ENCODE measurements around the gene NAGA. TPM values are rescaled to one million over a fixed set of nuclear protein-coding genes. Genes with fewer than 3 reads are reported as not detected.

Gene NAGA
- polyA plus RNA-seq, 4 donors, result 27.1 to 33.2 (median 27.7) TPM

DNA sequence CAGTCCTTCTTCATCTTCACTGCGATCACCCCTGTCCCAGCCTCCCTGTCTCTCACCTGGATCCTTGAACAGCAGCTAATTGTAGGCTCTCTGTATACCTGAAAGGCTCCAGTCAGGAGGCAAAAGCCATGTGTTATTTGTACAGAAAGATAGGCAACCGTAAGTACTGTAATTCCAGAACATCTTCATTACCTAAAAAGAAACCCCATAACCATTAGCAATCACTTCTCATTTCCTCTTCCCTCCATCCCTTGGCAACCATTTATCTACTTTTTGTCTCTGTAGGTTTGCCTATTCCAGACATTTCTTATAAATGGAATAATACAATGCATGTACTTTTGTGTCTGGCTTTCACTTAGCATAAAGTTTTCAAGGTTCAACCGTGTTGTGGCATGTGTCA lies 17.8 kb downstream of the NAGA start:
- DNase-seq (ENCODE audit: low read depth in 4 of 4, low spot score in 3 of 4), result no peak

DNA sequence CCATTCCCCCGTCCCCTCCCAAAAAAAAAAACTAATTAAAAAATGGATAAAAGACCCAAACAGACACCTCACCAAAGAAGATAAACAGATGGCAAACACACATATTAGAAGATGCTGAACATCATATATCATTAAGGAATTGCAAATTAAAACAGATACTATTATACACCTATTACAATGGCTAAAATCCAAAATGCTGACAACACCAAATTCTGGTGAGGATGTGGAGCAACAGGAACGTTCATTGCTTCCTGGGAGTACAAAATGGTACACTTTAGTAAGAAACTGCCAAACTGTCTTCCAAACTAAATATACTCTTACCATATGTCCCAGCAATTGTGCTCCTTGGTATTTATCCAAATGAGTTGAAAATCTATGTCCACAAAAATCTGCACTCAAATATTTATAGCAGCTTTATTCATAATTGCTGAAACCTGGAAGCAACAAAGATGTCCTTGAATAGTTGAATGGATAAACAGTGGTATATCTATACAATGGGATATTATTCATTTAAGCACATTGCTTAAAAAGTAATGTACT lies 19.9 kb downstream of the NAGA start:
- DNase-seq (ENCODE audit: low read depth in 4 of 4, low spot score in 3 of 4), result no peak

DNA sequence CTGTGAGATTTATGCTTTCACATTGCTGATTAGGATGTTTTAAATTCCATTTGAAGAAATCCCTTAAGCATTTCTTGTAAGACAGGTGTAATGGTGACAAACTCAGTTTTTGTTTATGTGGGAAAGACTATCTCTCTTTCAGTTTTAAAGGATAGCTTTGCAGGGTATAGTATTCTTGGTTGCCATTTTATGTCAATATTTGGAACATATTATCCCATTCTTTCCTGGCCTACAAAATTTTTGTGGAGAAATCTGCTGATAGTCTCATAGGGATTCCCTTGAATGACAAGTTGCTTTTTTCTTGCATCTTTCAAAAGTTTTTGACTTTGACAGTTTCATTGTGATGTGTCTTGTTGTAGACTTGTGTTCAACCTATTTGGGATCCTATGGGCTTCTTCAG lies 28.8 kb downstream of the NAGA start:
- DNase-seq (ENCODE audit: low read depth in 4 of 4, low spot score in 3 of 4), result no peak

DNA sequence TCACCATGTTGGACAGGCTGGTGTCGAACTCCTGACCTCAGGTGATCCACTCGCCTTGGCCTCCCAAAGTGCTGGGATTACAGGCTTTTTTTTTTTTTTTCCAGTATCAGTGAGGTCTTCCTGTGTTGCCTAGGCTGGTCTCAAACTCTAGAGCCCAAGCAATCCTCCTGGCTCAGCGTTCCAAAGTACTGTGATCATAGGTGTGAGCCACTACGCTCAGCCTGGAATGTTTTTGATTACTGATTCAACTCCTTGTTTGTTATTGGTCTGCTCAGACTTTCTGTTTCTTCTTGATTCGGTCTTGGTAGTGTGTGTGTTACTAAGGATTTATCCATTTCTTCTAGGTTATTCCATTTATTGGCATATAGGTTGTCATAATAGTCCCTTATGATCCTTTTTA lies 31.3 kb downstream of the NAGA start:
- DNase-seq (ENCODE audit: low read depth in 4 of 4, low spot score in 3 of 4), result no peak

DNA sequence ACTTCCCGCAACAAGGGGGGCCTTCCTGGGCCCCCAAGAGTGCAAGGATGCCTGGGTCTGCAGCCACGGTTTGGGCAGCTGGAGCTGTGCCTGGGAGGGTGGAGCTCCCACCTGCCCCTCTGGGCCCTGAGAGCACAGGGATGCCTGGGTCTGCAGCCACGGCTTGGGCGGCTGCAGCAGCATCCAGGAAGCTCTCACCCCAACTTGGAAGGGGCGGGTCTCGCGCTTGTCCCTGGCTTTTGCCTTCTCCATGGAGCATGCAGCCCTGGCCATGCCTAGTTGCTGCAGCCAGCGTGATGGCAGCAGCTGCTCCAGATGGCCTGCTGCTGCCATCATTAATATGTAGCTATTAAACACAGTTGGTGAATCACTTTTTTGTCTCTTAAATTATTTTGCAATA lies 35.4 kb downstream of the NAGA start:
- DNase-seq (ENCODE audit: low read depth in 4 of 4, low spot score in 3 of 4), result no peak

DNA sequence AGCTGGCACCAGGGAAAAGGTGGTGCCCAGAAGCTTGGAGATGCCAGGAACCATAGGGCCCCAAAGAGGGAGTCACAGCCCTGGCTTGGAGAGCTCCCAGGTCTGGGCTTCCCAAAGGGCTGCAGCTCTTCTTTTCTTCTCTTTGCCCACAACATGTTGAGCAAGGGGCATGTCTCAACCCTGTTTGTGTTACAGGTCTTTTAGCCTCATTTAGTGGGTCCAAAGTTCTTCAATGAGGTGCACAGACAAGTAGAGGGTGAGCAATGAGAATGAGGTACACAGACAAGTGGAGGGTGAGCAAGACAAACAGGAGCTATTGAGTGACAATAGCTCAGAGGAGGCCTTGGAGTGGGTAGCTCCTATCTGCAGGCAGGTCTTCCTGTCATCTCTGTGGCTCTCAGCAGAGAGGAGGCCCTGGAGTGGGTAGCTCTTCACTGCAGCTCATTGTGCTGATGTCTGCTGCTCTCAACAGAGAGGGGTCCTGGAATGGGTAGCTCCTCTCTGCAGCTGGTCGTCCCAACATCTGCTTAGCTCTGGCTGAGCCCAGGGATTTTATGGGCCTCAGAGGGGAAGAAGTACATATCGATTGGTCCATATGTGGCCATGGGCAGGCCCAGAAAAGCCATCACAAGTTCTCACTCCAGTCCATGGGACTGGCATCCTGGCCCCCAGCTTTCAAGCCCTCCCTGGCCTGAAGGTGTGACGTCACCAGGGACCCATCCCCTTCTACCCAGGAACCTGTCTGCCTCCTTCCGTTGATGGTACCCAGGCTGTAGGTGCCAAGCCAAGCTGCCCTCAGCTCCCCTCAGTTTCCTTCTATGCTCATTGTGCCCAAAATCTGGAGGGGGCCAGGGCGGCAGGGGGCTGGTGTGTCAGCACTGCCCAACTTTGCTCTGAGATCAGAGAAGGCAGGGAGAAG lies 37.1 kb downstream of the NAGA start:
- no peak for DNase-seq (ENCODE audit: low read depth in 4 of 4, low spot score in 3 of 4)

DNA sequence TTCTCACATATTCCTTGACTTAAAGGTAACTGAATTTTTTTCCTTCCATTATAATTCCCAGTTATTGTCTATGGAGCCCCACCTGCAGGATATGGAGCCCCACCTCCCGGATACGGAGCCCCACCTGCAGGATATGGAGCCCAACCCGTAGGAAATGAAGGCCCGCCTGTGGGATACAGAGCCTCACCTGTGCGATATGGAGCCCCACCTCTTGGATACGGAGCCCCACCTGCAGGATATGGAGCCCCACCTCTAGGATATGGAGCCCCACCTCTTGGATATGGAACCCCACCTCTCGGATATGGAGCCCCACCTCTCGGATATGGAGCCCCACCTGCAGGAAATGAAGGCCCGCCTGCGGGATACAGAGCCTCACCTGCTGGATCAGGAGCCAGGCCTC lies 43.9 kb downstream of the NAGA start:
- no peak for DNase-seq (ENCODE audit: low read depth in 4 of 4, low spot score in 3 of 4)

DNA sequence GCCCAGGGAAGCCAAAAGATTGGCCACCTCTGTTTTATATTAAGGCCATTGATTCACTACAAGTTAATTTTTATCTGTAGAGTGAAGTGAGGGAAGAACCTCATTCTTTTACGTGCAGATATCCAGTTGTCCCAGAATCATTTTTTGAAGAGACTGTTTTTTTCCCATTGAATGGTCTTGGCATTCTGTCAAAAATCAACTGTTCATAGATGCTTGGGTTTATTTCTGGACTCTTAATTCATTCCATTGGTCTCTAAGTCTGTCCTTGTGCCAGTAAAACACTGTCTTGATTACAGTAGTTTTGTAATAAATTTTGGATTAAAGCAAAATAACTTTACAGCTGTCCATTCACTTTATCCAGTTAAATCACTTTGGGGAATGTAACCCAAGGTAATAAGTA lies 45.2 kb downstream of the NAGA start:
- no peak for DNase-seq (ENCODE audit: low read depth in 4 of 4, low spot score in 3 of 4)

DNA sequence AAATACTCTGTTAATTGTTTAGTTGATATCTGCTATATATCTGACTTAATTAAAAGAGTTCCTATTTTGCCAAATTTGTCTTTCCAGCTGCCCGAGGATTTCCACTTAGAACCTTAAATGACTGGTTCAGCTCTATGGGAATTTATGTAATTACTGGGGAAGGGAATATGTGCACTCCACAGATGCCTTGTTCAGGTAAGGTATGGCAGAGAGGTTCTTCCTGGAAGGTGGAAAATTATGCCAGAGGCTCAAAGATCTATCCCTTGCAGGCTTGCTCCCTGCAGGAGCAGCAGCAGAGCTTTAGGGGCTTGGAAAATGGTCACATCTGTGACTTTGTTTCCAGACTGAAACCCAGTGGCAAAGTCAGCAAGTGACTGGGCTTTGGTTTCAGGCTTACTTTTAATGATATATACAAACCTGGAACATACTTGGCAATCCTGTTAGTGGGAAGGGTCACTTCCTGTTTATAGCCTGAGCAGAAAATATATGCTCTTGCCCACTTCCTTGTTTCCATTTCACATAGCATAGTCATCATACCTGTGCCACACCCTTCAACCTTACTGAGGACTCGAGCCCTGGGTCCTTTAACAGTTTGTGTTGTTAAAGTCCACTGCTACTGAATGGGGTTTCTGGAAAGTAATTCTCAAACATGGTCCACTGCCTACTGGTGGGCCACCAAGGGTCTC lies 48.3 kb downstream of the NAGA start:
- no peak for DNase-seq (ENCODE audit: low read depth in 4 of 4, low spot score in 3 of 4)

DNA sequence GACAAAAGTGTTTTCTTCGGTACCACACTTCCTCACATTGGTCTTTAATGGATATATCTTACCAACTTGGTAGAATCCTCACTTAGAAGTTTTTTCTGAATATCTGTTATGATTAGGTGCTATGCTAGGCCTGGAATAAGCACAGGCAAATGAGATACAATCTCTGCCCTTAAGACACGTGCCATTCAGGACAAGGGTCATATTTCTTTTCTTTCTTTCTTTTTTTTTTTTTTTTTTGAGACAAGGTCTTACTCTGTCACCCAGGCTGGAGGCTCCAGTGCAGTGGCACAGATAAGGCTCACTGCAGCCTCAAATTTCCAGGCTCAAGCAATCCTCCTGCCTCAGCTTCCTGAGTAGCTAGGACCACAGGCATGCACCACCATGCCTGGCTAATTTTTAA lies 49.0 kb downstream of the NAGA start:
- DNase-seq (ENCODE audit: low read depth in 4 of 4, low spot score in 3 of 4), result no peak

DNA sequence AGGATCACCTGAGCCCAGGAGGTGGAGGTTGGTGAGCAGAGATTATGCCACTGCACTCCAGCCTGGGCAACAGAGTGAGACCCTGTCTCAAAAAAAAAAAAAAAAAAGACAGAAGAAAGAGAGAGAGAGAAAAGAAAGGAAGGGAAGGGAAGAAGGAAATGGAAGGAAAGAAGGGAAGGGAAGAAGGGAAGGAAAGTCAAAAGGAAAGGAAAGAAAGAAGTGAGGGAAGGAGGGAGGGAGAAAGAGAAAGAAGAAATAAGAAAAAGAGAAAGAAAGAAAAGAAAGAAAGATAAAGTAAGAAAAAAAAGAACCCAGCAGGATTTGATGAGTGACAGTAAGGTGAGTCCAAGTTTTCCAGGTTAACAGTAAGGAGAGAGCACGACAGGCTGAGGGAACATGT lies 52.4 kb downstream of the NAGA start:
- DNase-seq (ENCODE audit: low read depth in 4 of 4, low spot score in 3 of 4), result no peak

DNA sequence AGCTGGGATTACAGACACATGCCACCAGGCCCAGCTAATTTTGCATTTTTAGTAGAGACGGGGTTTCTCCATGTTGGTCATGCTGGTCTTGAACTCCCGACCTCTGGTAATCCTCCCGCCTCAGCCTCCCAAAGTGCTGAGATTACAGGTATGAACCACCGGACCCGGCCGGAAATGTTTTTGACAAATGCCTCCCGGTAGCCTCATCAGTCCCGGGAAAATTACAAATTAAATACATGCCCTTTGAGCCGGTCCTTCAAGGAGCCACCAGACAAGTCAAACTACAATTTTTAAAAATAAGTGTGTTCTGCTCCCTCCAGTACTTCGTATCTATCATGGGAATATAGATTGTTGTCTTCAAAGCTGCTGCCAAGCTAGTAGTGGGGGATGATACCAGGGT lies 54.5 kb downstream of the NAGA start:
- no peak for DNase-seq (ENCODE audit: low read depth in 4 of 4, low spot score in 3 of 4)

DNA sequence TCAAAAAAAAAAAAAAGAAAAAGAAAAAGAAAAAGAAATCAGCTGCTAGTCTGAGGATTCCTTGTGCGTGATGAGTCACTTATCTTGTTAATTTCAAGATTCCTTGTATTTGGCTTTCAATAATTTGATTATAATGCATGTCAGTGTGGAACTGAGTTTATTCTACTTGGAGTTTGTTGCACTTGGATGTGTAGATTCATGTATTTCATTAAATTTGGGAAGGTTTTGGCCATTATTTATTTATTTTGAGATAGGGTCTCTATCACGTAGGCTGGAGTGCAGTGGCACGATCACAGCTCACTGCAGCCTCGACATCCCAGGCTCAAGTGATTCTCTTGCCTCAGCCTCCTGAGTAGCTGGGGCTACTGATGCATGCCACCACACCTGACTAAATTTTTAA lies 57.2 kb downstream of the NAGA start:
- no peak for DNase-seq (ENCODE audit: low read depth in 4 of 4, low spot score in 3 of 4)

DNA sequence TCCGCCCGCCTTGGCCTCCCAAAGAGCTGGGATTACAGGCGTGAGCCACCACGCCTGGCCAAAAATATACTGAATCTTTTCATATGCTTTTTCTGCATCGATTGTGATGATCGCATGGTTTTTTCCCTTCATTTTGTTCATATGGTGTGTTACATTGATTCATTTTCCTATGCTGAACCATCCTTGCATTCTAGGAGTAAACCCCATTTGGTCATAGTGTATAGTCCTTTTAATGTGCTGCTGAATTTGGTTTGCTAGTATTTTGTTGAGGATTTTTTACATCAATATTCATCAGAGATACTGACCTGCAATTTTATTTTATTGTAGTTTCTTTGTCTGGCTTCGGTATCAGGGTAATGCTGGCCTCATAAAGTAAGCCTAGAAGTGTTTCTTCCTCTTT lies 59.8 kb downstream of the NAGA start:
- DNase-seq (ENCODE audit: low read depth in 4 of 4, low spot score in 3 of 4), result no peak

Other genes with a start within 250 kb of the NAGA start
- 10 to 100 TPM; 76.0 to 99.1 (median 93.9) TPM for gene SREBF2, start 237.7 kb downstream of the NAGA start, polyA plus RNA-seq (ENCODE audit: insufficient read length in 4 of 4)
- gene SHISA8, start 155.7 kb downstream of the NAGA start, polyA plus RNA-seq (ENCODE audit: insufficient read length in 4 of 4), result 1 to 10 TPM in 1 of 4 donors, under 1 TPM in 3; 0.22 to 1.7 (median 0.46) TPM
- 1 to 10 TPM; 1.4 to 4.0 (median 1.9) TPM for gene TNFRSF13C, start 144.0 kb downstream of the NAGA start, polyA plus RNA-seq (ENCODE audit: insufficient read length in 4 of 4)
- 10 to 100 TPM; 10.3 to 15.6 (median 11.6) TPM for gene CENPM, start 123.7 kb downstream of the NAGA start, polyA plus RNA-seq (ENCODE audit: insufficient read length in 4 of 4)
- 10 to 100 TPM in 1 of 4 donors, 1 to 10 TPM in 3; 6.4 to 10.0 (median 7.8) TPM for gene SEPTIN3, start 101.4 kb downstream of the NAGA start, polyA plus RNA-seq (ENCODE audit: insufficient read length in 4 of 4)
- gene WBP2NL, start 72.0 kb downstream of the NAGA start, polyA plus RNA-seq (ENCODE audit: insufficient read length in 4 of 4), result 1 to 10 TPM; 2.4 to 5.2 (median 4.3) TPM
- gene PHETA2, start 3.4 kb upstream of the NAGA start, polyA plus RNA-seq (ENCODE audit: insufficient read length in 4 of 4), result 10 to 100 TPM; 10.3 to 31.7 (median 10.7) TPM
- 100 to 1,000 TPM in 2 of 4 donors, 10 to 100 TPM in 2; 47.7 to 124 (median 104) TPM for gene SMDT1, start 8.9 kb upstream of the NAGA start, polyA plus RNA-seq (ENCODE audit: insufficient read length in 4 of 4)
- gene NDUFA6, start 20.0 kb upstream of the NAGA start, polyA plus RNA-seq (ENCODE audit: insufficient read length in 4 of 4), result 100 to 1,000 TPM in 2 of 4 donors, 10 to 100 TPM in 2; 74.8 to 131 (median 107) TPM
- gene CYP2D6, start 60.0 kb upstream of the NAGA start, polyA plus RNA-seq (ENCODE audit: insufficient read length in 4 of 4), result 10 to 100 TPM in 1 of 4 donors, 1 to 10 TPM in 3; 1.8 to 15.9 (median 3.7) TPM
- 10 to 100 TPM; 18.4 to 28.4 (median 25.4) TPM for gene TCF20, start 199.8 kb upstream of the NAGA start, polyA plus RNA-seq (ENCODE audit: insufficient read length in 4 of 4)